Tibial nerve (tissue), 4 donors: ENCODE measurements around the gene PSMD13.

Experiments used
- CTCF ChIP-seq, 5 experiments: fragments of 200-600 bp in 3 of 5; fragments of 450-650 bp in 2 of 5; sonication (generic) in 3 of 5; IDR thresholded peaks; one replicate each; pipeline ENCODE4 v1.5.1; 2016 to 2019; ENCODE audit warnings: antibody characterized with exemption in 5 of 5, mild to moderate bottlenecking in 3 of 5, moderate library complexity in 2 of 5
- EP300 ChIP-seq, 2 donors: sonication (generic); formaldehyde crosslinking; IDR thresholded peaks; one replicate each; pipeline ENCODE4 v1.6.1; 2017; ENCODE audit warnings: antibody characterized with exemption in 2 of 2, mild to moderate bottlenecking in 1 of 2
- POLR2A ChIP-seq, 2 donors: fragments of 450-650 bp; IDR thresholded peaks; one replicate each; pipeline ENCODE4 v1.6.1; 2017; ENCODE audit warnings: antibody characterized with exemption in 2 of 2, mild to moderate bottlenecking in 2 of 2, moderate library complexity in 2 of 2

- no peak for TF ChIP-seq CTCF (IDR thresholded peaks at IDR 0.05)
- TF ChIP-seq EP300 (IDR thresholded peaks at IDR 0.05): no peak
- TF ChIP-seq POLR2A (IDR thresholded peaks at IDR 0.05): no peak
These were observed 31.4 kb upstream of the PSMD13 start for GRCh38 chr11:205221-206001.
